ENCODE measurements around the gene PRR7.

Gene PRR7

GRCh38 chr5:177486256-177486655 is 39.6 kb downstream of the PRR7 start:
- DNase-seq: no peak

GRCh38 chr5:177487144-177487543 is 40.5 kb downstream of the PRR7 start:
- no peak for DNase-seq

- no peak for DNase-seq
These were observed 41.4 kb downstream of the PRR7 start for GRCh38 chr5:177487975-177488374.

GRCh38 chr5:177489119-177489716 is 42.6 kb downstream of the PRR7 start:
- DNase-seq: no peak

GRCh38 chr5:177490311-177490991 is 43.8 kb downstream of the PRR7 start:
- DNase-seq: no peak

- no peak for DNase-seq
These were observed 44.4 kb downstream of the PRR7 start for GRCh38 chr5:177490992-177491391.

GRCh38 chr5:177491429-177491945 is 44.9 kb downstream of the PRR7 start:
- DNase-seq: no peak

- no peak for DNase-seq
These were observed 45.6 kb downstream of the PRR7 start for GRCh38 chr5:177491983-177492746.

- DNase-seq: no peak
These were observed 46.2 kb downstream of the PRR7 start for GRCh38 chr5:177492841-177493240.

- no peak for DNase-seq
These were observed 47.3 kb downstream of the PRR7 start for GRCh38 chr5:177493795-177494345.

GRCh38 chr5:177494346-177495195 is 48.0 kb downstream of the PRR7 start:
- DNase-seq: no peak

- no peak for DNase-seq
These were observed 48.8 kb downstream of the PRR7 start for GRCh38 chr5:177495243-177496060.

GRCh38 chr5:177496070-177496726 is 49.6 kb downstream of the PRR7 start:
- no peak for DNase-seq

GRCh38 chr5:177496727-177497291 is 50.2 kb downstream of the PRR7 start:
- peak; percentile 9 for DNase-seq

GRCh38 chr5:177497292-177498012 is 50.8 kb downstream of the PRR7 start, which contains the start of gene PDLIM7:
Gene PDLIM7, minus strand, starts transcription at chr5:177497604. Its CDS starts 1,092 bp downstream, at chr5:177496512.
- peak; percentile 88 for DNase-seq

GRCh38 chr5:177498013-177498787 is 51.6 kb downstream of the PRR7 start:
- DNase-seq: no peak

- DNase-seq: no peak
These were observed 53.2 kb downstream of the PRR7 start for GRCh38 chr5:177499842-177500241.

GRCh38 chr5:177500685-177501522 is 54.3 kb downstream of the PRR7 start:
- DNase-seq: peak; percentile 64

Data from NCI-H774 (cell line).